Lung (tissue), 12 donors: Measurements from ENCODE around the gene CCDC8. TPM values are rescaled to one million over a fixed set of nuclear protein-coding genes. Genes with fewer than 3 reads are reported as not detected.

Source experiments
- ATAC-seq: fragments of 200-7000 bp; cut with Tn5 transposase; one replicate; pipeline ENCODE4 v1.9.1; 2020; ENCODE audit warnings: moderate number of reproducible peaks; ENCODE audit not compliant: insufficient read depth, low FRiP score
- DNase-seq, 3 donors: peaks; one replicate each; pipeline ENCODE4 v3.0.0-alpha.2; 2013 to 2017
- H3K27ac ChIP-seq, 2 donors: one replicate each; pipeline ENCODE4 v1.5.1; 2013; ENCODE audit warnings: mild to moderate bottlenecking in 2 of 2, moderate library complexity in 2 of 2, control low read depth in 1 of 2, inconsistent platforms in 1 of 2, low read depth in 1 of 2, low read length in 1 of 2
- H3K27me3 ChIP-seq, 3 donors: one replicate each; pipeline ENCODE4 v1.5.1; 2013; ENCODE audit warnings: low read length in 2 of 3; ENCODE audit not compliant: control insufficient read depth in 3 of 3, insufficient read depth in 3 of 3
- H3K36me3 ChIP-seq, 4 donors: one replicate each; pipeline ENCODE4 v1.5.1; 2013; ENCODE audit warnings: low read length in 4 of 4, mild to moderate bottlenecking in 1 of 4, moderate library complexity in 1 of 4; ENCODE audit not compliant: control insufficient read depth in 4 of 4, insufficient read depth in 4 of 4
- H3K4me1 ChIP-seq, 5 donors: one replicate each; pipeline ENCODE4 v1.5.1; 2013; ENCODE audit warnings: low read length in 5 of 5, mild to moderate bottlenecking in 2 of 5, moderate library complexity in 1 of 5; ENCODE audit not compliant: control insufficient read depth in 5 of 5, insufficient read depth in 5 of 5
- H3K4me3 ChIP-seq: one replicate; pipeline ENCODE4 v1.5.1; 2013; ENCODE audit warnings: mild to moderate bottlenecking, control low read depth, moderate library complexity
- H3K9ac ChIP-seq, 2 donors: one replicate each; pipeline ENCODE4 v1.5.1; 2013; ENCODE audit warnings: low read length in 2 of 2, control low read depth in 1 of 2; ENCODE audit not compliant: insufficient read depth in 1 of 2
- H3K9me3 ChIP-seq, 4 donors: one replicate each; pipeline ENCODE4 v1.5.1; 2013; ENCODE audit warnings: low read length in 3 of 4, mild to moderate bottlenecking in 1 of 4, moderate library complexity in 1 of 4; ENCODE audit not compliant: control insufficient read depth in 4 of 4, insufficient read depth in 3 of 4
- WGBS, 2 donors: extraction: QIAGEN DNeasy Blood & Tissue Kit; methylation state at CpG; one replicate each; pipeline ENCODE4 v1.1.7; 2013; 5-methylcytosine and 5-hydroxymethylcytosine counted together
- polyA plus RNA-seq, 2 donors: library from polyadenylated mRNA; stranded (reverse); fragments of 200-250 nt; gene quantifications; one replicate each; pipeline ENCODE4 v1.2.1, GENCODE V29; 2013
- total RNA-seq, 2 donors: library from RNA; depleted of rRNA in 1 of 2; stranded (reverse); fragments of >200 nt in 1 of 2; gene quantifications; one replicate each; pipeline ENCODE4 v1.2.1, GENCODE V29; 2014 to 2021
- TF ChIP-seq, protein P1 (sequence below): IDR thresholded peaks from 2 replicates; pipeline ENCODE4 v1.5.1; 2012; ENCODE audit warnings: mild to moderate bottlenecking; ENCODE audit errors: control extremely low read depth, extremely low read depth
- donor health status: control.
- donor health status: control.
- donor health status: Bipolar disorder and iron deficiency.
- donor health status: healthy.
- donor health status: DM: yes; HTN: yes; CAD: no.

Gene CCDC8
- total and polyA plus RNA-seq, 4 donors: 3.9 to 45.7 (median 13.0) TPM

DNA sequence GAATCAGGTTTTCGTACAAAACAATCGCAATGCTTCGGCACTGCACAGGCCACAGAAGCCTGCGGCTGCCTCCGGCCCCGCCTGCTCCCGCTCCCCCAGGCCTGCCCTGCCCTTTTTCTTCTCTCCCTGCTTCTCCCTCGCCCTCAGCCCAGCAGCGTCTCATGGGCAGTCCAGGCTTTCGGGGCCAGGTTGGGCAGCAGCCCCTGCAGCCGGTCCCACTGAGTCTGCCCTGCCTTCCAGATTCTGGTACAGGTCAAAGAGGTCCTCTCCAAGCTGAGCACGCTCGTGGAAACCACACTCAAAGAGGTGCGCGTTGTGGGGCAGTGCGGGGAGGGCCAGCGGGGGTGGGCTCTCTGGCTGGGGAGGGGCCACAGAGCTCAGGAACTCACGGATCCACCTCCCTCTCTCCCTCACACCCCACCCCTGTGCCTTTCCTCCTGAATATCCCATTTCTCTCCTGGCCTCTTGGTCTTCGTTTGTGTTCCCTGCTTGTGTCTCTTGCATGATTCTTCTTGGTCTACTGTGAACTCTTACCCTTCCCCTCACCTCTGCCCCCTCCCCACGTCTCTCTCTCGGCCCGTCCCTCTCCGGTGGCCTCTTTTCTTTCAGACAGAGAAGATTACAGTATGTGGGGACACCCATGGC, 30.1 kb downstream of the CCDC8 start:
- H3K4me3 ChIP-seq: no peak overlapping the region
- DNase-seq: no peak
- peaks cover 0 to 53% (median 51%) of the 10 kb centered on the region in 4 donors for H3K36me3 ChIP-seq
- ATAC-seq: no peak
- no peak overlapping the region for H3K27ac ChIP-seq
- no peaks in the 10 kb centered on the region for H3K9me3 ChIP-seq
- H3K9ac ChIP-seq: no peak overlapping the region
- 88 to 92% methylated on average over 22 to 23 of the region's 23 CpGs for WGBS, 2 donors
- H3K27me3 ChIP-seq: no peaks in the 10 kb centered on the region
- peaks cover 0 to 6% (median 3%) of the 10 kb centered on the region in 5 donors for H3K4me1 ChIP-seq
- TF ChIP-seq, protein P1, sequence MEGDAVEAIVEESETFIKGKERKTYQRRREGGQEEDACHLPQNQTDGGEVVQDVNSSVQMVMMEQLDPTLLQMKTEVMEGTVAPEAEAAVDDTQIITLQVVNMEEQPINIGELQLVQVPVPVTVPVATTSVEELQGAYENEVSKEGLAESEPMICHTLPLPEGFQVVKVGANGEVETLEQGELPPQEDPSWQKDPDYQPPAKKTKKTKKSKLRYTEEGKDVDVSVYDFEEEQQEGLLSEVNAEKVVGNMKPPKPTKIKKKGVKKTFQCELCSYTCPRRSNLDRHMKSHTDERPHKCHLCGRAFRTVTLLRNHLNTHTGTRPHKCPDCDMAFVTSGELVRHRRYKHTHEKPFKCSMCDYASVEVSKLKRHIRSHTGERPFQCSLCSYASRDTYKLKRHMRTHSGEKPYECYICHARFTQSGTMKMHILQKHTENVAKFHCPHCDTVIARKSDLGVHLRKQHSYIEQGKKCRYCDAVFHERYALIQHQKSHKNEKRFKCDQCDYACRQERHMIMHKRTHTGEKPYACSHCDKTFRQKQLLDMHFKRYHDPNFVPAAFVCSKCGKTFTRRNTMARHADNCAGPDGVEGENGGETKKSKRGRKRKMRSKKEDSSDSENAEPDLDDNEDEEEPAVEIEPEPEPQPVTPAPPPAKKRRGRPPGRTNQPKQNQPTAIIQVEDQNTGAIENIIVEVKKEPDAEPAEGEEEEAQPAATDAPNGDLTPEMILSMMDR: no peak

DNA sequence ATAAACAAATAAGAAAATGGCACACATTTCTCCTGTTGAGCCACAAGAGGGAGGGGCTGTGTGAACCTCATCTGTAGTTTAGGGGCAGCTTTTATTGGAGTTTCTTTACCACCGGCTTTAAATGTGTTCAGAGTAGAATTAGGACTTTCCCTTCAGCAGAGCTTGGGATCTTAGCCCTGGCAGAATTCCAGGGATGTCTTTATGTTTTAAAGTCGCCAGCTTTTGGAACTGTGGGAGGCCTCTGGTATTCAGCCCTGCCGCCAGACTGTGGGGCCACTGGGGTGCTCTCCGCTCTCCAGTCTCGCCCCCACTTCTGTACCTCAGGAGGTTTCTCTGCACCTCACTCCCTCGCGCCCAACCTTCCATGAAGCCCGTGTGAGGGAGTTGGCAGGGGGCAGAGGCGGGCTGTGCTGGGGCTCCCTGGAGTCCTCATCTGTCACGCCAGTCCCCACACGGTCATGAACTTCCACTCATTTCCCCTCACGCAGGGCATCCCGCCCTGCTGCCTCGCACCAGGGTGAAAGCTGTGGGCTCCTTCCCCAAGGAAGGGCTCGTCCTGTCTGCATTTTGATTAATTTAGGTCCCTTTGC, 31.5 kb downstream of the CCDC8 start:
- Histone ChIP-seq H3K4me1 (peaks cover 0 to 21% (median 3%) of the 10 kb centered on the region in 5 donors), H3K4me3 (no peak overlapping the region), H3K27me3 (no peaks in the 10 kb centered on the region), H3K27ac (no peak overlapping the region), H3K36me3 (peaks cover 4 to 48% (median 43%) of the 10 kb centered on the region in 4 donors), H3K9ac (no peak overlapping the region), H3K9me3 (no peaks in the 10 kb centered on the region)
- TF ChIP-seq, protein P1: no peak
- 91% methylated on average over 15 of the region's 15 CpGs for WGBS, 2 donors
- peak in 1 of 3 donors; percentile 44 for DNase-seq
- no peak for ATAC-seq

DNA sequence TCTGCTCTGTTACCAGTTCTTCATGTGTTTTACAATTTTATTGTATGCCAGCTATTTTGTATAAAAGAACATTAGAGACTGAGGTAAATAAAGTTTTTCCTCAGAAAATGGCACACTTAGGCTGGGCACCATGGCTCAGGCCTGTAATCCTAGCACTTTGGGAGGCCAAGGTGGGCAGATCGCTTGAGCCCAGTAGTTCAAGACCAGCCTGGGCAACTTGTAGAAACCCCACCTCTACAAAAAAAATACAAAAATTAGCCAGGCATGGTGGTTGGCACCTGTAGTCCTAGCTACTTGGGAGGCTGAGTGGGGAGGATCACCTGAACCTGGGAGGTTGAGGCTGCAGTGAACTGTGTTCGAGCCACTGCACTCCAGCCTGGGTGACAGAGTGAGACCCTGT, 32.0 kb downstream of the CCDC8 start:
- TF ChIP-seq, protein P1: no peak
- Histone ChIP-seq H3K9ac (no peak overlapping the region), H3K4me3 (no peak overlapping the region), H3K9me3 (no peaks in the 10 kb centered on the region), H3K4me1 (peaks cover 0 to 21% (median 3%) of the 10 kb centered on the region in 5 donors), H3K27ac (no peak overlapping the region), H3K27me3 (no peaks in the 10 kb centered on the region), H3K36me3 (peaks cover 4 to 51% (median 47%) of the 10 kb centered on the region in 4 donors)
- ATAC-seq (no peak), DNase-seq (no peak)
- WGBS, 2 donors: 92 to 98% methylated on average over 2 of the region's 2 CpGs
